AG09309 (cell line): Measurements from ENCODE around the gene KCNT2.
A peak's percentile ranks its signal among the peaks of the same experiment; 100 is the strongest.

ENCODE experiments used
- DNase-seq: peaks from one replicate; pipeline ENCODE4 v3.0.0-alpha.2; 2010; ENCODE audit warnings: low read depth
- H3K4me3 ChIP-seq: 2 replicates; pipeline ENCODE4 v1.5.1; 2011; ENCODE audit warnings: mild to moderate bottlenecking, low read depth, low read length, moderate library complexity; ENCODE audit not compliant: control insufficient read depth
- CTCF ChIP-seq: IDR thresholded peaks from 2 replicates; pipeline ENCODE4 v1.5.1; 2011; ENCODE audit warnings: mild to moderate bottlenecking, low read depth, low read length, inconsistent platforms; ENCODE audit not compliant: insufficient read depth, control insufficient read depth; ENCODE audit errors: missing control alignments

The KCNT2 gene

DNA sequence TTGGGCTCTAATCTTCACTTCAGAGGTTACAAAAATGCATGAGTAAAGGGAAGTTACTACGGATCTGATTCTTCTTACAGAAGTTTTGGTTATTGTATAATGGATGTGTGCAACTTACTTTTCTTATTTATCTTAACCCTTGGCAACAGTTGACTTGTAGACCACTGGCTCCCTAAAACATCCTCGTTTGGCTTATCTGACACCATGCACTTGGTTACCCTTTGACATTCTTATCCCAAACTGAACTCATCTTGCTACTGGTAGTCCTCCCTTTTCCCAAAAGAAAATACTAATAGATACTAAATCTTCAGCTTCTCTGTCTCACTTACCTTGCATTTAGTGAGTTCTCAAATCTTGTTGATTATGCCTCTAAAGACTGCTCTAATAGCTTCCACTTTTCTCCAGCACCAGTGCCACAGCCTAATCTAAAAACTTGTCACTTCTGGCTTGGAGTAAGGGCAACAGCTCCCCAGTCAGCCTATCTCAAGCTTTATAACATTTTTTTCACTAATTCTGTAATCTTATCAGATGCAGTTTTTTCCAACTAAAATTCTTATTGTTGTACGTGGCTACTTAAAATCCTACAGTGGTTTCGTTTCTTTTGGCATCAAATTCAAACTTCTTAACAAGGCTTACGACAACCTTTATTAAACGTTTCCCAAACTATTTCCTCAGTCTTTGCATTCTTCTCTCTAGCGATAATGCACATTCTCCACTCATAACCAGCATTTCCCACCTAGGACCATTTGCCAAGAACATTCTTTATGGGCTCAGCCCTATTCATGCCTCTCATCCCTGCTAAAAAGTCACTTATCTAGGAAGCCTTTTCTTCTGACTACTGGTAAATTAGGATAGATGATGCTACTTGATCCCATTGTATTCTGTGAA, 204.2 kb downstream of the KCNT2 start:
- no peak overlapping the region for H3K4me3 ChIP-seq
- no peak for DNase-seq
- TF ChIP-seq CTCF, result no peak

- TF ChIP-seq CTCF, result no peak
- no peak for DNase-seq
- no peak overlapping the region for H3K4me3 ChIP-seq
Observed at GRCh38 chr1:196401891-196402290, 206.3 kb downstream of the KCNT2 start.

GRCh38 chr1:196401452-196401833, 206.8 kb downstream of the KCNT2 start:
- no peak overlapping the region for H3K4me3 ChIP-seq

GRCh38 chr1:196400478-196401451, 207.5 kb downstream of the KCNT2 start:
- no peak for TF ChIP-seq CTCF
- H3K4me3 ChIP-seq, result no peak overlapping the region
- peak; percentile 70 for DNase-seq

More at GRCh38 chr1:196401452-196401833, 206.8 kb downstream of the KCNT2 start:
- TF ChIP-seq CTCF, result no peak
- no peak for DNase-seq

DNA sequence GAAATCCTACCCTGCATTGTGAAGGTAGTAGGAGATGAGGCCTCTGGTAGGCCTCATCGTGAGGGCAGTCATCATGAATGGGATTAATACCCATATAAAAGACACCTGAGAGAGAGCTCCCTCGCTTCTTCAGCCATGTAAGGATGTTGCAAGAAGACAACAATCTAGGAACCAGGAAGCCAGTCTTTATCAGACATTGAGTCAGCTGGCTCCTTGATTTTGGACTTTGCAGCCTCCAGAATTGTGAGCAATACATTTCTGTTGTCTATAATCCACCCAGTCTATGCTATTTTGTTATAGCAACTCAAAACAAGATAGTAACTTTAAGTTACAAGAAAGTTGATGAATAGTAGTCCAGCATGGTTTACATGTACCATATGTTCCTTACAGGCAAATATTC, 208.5 kb downstream of the KCNT2 start:
- TF ChIP-seq CTCF, result no peak
- no peak for DNase-seq
- H3K4me3 ChIP-seq, result no peak overlapping the region

DNA sequence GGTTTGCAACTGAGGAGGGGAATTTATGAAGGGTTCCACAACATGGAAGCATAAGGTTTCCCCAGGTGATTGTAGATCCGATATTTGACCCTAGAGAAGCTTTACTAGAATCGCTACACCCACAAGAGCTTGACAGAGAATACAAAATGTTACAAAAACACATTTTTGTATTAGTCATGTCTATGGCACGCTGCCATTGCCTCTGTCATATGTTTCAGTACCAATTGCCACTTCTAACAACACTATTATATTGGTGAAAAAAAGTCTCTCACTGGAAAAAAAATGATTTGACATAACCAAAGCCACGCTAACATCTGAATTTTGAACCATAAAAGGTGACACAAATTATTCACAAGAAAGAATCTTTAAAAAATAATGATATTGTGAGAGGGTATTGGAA, 214.5 kb downstream of the KCNT2 start:
- no peak for TF ChIP-seq CTCF
- no peak overlapping the region for H3K4me3 ChIP-seq
- DNase-seq, result no peak
